GM18498 (cell line): ENCODE measurements around the gene SLC9A9.
"Not testable (repeated sequence)": the region's sequence is repeated elsewhere in the genome, so short reads cannot be mapped to it uniquely, and the experiment has no call there.

ENCODE experiments used
- ATAC-seq: cut with Tn5 transposase; IDR thresholded peaks from one replicate; pipeline ENCODE4 v1.9.1; 2021; ENCODE audit warnings: mild to moderate bottlenecking, moderate library complexity; ENCODE audit not compliant: unreplicated experiment

Gene SLC9A9

GRCh38 chr3:143810953-143811265 lies 37.4 kb downstream of the SLC9A9 start:
- ATAC-seq: peak; percentile 46

GRCh38 chr3:143810166-143810952 lies 37.9 kb downstream of the SLC9A9 start:
- no peak for ATAC-seq

GRCh38 chr3:143809121-143809621 lies 39.1 kb downstream of the SLC9A9 start:
- no peak for ATAC-seq

GRCh38 chr3:143808030-143808429 lies 40.2 kb downstream of the SLC9A9 start:
- ATAC-seq: no peak

- ATAC-seq: no peak
These were observed 42.2 kb downstream of the SLC9A9 start for GRCh38 chr3:143806038-143806437.

- not testable (repeated sequence) for ATAC-seq
These were observed 42.8 kb downstream of the SLC9A9 start for GRCh38 chr3:143805476-143805875.

GRCh38 chr3:143801046-143801445 lies 47.2 kb downstream of the SLC9A9 start:
- ATAC-seq: not testable (repeated sequence)

GRCh38 chr3:143798151-143798550 lies 50.1 kb downstream of the SLC9A9 start:
- ATAC-seq: not testable (repeated sequence)

GRCh38 chr3:143795874-143796273 lies 52.4 kb downstream of the SLC9A9 start:
- no peak for ATAC-seq

- no peak for ATAC-seq
These were observed 53.3 kb downstream of the SLC9A9 start for GRCh38 chr3:143794793-143795462.

GRCh38 chr3:143793971-143794370 lies 54.3 kb downstream of the SLC9A9 start:
- ATAC-seq: no peak

GRCh38 chr3:143791386-143791785 lies 56.9 kb downstream of the SLC9A9 start:
- no peak for ATAC-seq

- ATAC-seq: no peak
These were observed 61.8 kb downstream of the SLC9A9 start for GRCh38 chr3:143786219-143787191.

- ATAC-seq: no peak
These were observed 63.8 kb downstream of the SLC9A9 start for GRCh38 chr3:143784446-143784845.

- ATAC-seq: no peak
These were observed 64.4 kb downstream of the SLC9A9 start for GRCh38 chr3:143783851-143784370.

GRCh38 chr3:143775459-143775858 lies 72.8 kb downstream of the SLC9A9 start:
- peak; percentile 92 for ATAC-seq

GRCh38 chr3:143771939-143772338 lies 76.3 kb downstream of the SLC9A9 start:
- no peak for ATAC-seq

- no peak for ATAC-seq
These were observed 77.0 kb downstream of the SLC9A9 start for GRCh38 chr3:143771258-143771657.

- ATAC-seq: no peak
These were observed 77.9 kb downstream of the SLC9A9 start for GRCh38 chr3:143770391-143770790.

- no peak for ATAC-seq
These were observed 78.7 kb downstream of the SLC9A9 start for GRCh38 chr3:143769616-143770015.

GRCh38 chr3:143764840-143765239 lies 83.4 kb downstream of the SLC9A9 start:
- ATAC-seq: no peak
